Mucosa of descending colon (tissue), 3 donors: ENCODE measurements around the gene CYRIA. TPM values are rescaled to one million over a fixed set of nuclear protein-coding genes. Genes with fewer than 3 reads are reported as not detected.
A peak's percentile ranks its signal among the peaks of the same experiment; 100 is the strongest.

ENCODE experiments used
- ATAC-seq: fragments of 200-7000 bp; cut with Tn5 transposase; one replicate; pipeline ENCODE4 v1.9.1; 2020; ENCODE audit warnings: mild to moderate bottlenecking, moderate library complexity
- DNase-seq, 3 donors: peaks; one replicate each; pipeline ENCODE4 v3.0.0-alpha.2; 2020
- H3K36me3 ChIP-seq: fragments of 200-600 bp; one replicate; pipeline ENCODE4 v1.8.0; 2021; ENCODE audit warnings: low read depth, mild to moderate bottlenecking
- H3K4me1 ChIP-seq: fragments of 200-600 bp; one replicate; pipeline ENCODE4 v1.8.0; 2021; ENCODE audit warnings: low read depth, mild to moderate bottlenecking
- H3K4me3 ChIP-seq: fragments of 200-600 bp; one replicate; pipeline ENCODE4 v1.8.0; 2021; ENCODE audit warnings: mild to moderate bottlenecking
- H3K9me3 ChIP-seq: fragments of 200-600 bp; one replicate; pipeline ENCODE4 v1.8.0; 2021; ENCODE audit warnings: mild to moderate bottlenecking
- intact Hi-C, 2 donors: fragments of 100-400 bp; cut with DNase I in 1 of 2; cut with micrococcal nuclease in 1 of 2; formaldehyde crosslinking; loops; one replicate each; pipeline versions ENCODE4 v1.11.0 to v1.11.1; 2022; cut with DNase I, micrococcal nuclease
- total RNA-seq, 3 donors: library from RNA; stranded (reverse); fragmentation: NEBNext Ultra II Directional in 2 of 3; extraction: Animal tissue kit (Norgen Biotek cat#: 25700) in 2 of 3; gene quantifications; one replicate each; pipeline versions ENCODE4 v1.2.1 to v1.2.4, GENCODE V29; 2021 to 2023
- TF ChIP-seq, protein P1 (sequence below): fragments of 200-600 bp; IDR thresholded peaks from one replicate; pipeline ENCODE4 v1.8.0; 2022; ENCODE audit warnings: antibody characterized with exemption, mild to moderate bottlenecking
- donor health status: DM: no; HTN: no; CAD: no; lungs with moderate emphysema.
- donor health status: DM: no; HTN: no; CAD: no.
- donor health status: DM: no; HTN: yes; CAD: no.

Gene CYRIA
- total RNA-seq, 3 donors from 2014 or later = 2.2 to 18.0 (median 3.5) TPM

DNA sequence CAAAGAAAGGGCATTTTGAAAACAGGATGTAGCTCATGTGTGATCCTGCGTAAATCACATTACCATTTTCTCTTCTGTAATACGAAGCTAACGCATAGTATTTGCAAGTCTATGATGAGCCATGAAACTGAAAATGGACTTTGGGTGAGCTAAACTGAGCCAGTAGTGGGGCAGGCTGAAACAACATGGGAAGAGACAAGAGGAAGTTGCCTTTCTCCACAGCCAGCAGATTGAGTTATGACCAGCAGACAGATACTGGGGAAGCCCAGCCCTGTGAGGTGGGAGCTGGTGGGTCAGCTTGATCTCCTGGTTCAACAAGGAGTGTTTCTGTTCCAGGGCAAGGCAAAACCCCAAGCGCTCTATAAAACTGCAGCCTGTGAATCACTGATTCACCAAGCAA lies 11.8 kb downstream of the CYRIA start:
- Histone ChIP-seq H3K4me3 (no peak overlapping the region), H3K36me3 (no peaks in the 10 kb centered on the region), H3K4me1 (peaks cover 4% of the 10 kb centered on the region), H3K9me3 (no peaks in the 10 kb centered on the region)
- TF ChIP-seq, protein P1, sequence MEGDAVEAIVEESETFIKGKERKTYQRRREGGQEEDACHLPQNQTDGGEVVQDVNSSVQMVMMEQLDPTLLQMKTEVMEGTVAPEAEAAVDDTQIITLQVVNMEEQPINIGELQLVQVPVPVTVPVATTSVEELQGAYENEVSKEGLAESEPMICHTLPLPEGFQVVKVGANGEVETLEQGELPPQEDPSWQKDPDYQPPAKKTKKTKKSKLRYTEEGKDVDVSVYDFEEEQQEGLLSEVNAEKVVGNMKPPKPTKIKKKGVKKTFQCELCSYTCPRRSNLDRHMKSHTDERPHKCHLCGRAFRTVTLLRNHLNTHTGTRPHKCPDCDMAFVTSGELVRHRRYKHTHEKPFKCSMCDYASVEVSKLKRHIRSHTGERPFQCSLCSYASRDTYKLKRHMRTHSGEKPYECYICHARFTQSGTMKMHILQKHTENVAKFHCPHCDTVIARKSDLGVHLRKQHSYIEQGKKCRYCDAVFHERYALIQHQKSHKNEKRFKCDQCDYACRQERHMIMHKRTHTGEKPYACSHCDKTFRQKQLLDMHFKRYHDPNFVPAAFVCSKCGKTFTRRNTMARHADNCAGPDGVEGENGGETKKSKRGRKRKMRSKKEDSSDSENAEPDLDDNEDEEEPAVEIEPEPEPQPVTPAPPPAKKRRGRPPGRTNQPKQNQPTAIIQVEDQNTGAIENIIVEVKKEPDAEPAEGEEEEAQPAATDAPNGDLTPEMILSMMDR = no peak
- intact Hi-C loops = no loop called here
- DNase-seq = peak in 1 of 3 donors; percentile 31
- ATAC-seq = peak; percentile 40

DNA sequence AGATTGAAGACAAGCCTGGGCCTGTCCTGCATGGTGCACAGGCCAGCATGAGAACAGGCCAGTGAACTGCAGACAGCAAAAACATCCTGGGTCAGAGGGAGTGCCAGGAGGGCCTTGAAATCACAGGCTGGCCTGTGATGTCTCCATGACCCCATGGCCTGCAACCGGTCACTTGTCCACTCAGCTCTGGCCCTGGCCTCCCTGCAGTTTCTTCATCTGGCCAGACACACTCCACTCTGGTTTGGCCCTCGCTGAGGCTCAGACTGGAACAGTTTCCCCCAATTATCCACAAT lies 12.6 kb downstream of the CYRIA start:
- DNase-seq (peak in 1 of 3 donors; percentile 16), ATAC-seq (peak; percentile 14)
- intact Hi-C loops = no loop called here
- Histone ChIP-seq H3K4me3 (no peak overlapping the region), H3K4me1 (peaks cover 4% of the 10 kb centered on the region), H3K36me3 (no peaks in the 10 kb centered on the region), H3K9me3 (no peaks in the 10 kb centered on the region)
- TF ChIP-seq, protein P1 = no peak

DNA sequence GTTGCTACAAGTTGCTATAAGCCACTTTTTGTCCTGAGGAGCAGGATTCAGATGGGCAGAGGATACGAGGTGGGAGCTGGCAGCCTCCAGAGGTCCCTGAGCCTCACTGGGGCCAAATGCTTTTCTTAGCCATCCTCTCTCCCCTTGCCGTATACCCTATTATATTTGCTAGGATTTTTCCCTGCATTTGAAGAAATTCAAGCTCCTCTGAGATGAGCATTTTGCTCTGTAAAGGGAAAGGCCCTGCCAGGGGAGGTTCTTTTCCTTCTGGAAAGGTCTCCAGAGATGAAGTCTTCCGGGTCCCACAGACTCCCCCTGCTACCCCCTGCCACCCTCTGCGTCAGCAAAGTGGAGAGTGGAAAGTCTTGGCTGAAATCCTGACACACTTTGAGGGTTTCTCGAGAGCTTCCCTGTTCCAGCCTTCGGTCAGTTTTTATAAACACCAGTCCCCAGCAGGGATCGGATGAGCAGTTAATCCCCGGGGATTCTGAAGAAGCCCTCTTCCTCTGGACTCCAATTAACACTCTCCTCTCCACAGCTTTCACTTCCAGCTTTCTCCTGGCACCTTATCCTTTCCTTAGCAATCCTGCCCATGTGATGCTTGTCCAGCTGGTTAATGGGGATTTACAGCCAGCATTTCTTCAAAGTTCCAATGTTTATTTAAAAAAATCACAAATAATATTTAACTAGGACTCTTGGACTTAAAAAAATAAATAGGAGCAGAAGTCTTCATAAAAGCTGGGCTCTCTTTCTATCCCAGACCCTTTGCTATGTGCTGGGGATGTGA lies 13.1 kb downstream of the CYRIA start:
- Histone ChIP-seq H3K9me3 (no peaks in the 10 kb centered on the region), H3K36me3 (no peaks in the 10 kb centered on the region), H3K4me1 (peaks cover 4% of the 10 kb centered on the region), H3K4me3 (no peak overlapping the region)
- TF ChIP-seq, protein P1 = no peak
- intact Hi-C loops = no loop called here
- ATAC-seq (peak; percentile 31), DNase-seq (peak in 1 of 3 donors; percentile 43)

DNA sequence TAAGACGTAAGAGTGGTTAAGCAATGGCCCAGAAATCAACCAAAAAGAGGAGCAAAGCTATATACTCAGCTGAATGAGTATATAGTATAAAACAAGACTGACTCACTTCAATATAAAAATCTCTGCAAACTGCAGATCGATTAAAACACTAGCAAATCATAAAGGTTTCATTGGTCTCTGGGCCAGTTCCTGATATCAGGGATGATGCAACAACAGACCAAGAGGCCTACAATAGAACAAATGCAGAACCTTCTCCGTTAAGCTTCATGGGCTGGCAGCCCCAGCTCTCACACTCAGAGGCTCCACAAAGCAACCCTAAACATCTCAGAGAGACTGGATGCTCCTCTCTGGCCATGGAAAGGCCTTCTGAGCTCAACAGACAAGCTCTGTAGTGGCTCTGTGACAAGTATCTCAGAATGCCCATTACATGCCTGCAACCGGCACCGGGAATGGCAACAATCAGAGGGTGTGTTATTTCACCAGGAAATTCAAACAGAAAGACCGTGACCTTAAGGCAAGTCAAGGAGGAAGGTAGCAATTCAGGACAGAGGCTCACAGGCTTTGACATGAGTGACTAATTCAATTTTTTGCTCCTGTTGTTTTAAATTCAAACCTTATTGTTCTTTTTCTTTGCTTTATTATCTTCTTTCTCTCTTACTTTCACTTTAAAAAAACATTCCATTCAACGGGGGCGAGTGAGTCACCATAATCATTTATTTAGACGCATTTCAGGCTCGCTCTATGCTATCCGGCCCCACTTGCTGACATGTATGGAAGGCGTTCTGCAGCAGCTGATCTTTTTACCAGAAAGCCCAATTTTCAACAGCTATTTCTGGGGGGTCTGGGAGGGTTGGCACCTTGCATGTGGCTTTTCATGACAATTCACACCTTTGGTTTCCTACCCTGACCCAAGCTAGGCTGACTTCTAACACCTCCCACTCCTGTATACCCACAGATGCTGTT lies 15.1 kb downstream of the CYRIA start:
- no peak overlapping the region for H3K4me3 ChIP-seq
- TF ChIP-seq, protein P1 = no peak
- no peaks in the 10 kb centered on the region for H3K36me3 ChIP-seq
- intact Hi-C loops = no loop called here
- ATAC-seq (peak; percentile 18), DNase-seq (no peak)
- H3K4me1 ChIP-seq = peaks cover 4% of the 10 kb centered on the region
- H3K9me3 ChIP-seq = no peaks in the 10 kb centered on the region

DNA sequence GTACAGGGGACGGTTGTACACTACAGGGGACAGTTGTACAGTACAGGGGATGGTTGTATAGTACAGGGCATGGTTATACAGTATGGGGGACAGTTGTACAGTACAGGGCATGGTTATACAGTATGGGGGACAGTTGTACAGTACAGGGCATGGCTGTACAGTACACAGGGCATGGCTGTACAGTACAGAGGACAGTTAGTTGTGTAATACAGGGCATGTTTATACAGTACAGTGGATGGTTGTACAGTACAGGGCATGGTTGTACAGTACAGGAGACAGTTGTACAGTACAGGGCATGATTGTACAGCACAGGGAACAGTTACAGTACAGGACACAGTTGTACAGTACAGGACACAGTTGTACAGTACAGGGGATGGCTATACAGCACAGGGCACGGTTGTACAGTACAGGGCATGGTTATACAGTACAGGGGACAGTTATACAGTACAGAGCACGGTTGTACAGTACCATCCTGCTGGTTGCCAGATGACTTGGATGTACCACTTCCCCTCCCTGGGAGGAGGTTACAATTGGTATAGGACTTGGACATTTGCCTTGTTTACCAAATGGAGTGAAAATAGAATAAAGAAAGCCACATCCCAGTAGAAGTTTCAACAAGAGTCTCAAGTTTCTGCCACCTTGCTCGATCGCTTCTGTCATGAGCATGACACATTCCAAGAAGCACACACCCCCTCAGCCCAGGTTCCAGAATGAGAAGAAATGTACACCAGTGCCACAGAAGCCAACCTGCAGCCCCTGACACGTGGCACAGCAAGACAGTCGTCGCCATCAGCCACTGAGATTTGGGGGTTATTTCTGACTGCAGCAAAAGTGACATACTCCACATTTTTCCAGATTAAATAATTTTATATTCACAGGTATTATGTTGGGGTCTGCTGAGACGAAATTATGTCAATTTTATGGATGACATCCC lies 16.0 kb downstream of the CYRIA start:
- TF ChIP-seq, protein P1 = no peak

More for the DNA sequence above, 16.0 kb downstream of the CYRIA start:
- no peaks in the 10 kb centered on the region for H3K36me3 ChIP-seq
- intact Hi-C loops = no loop called here
- no peak for DNase-seq
- no peak overlapping the region for H3K4me3 ChIP-seq
- ATAC-seq = peak; percentile 21
- H3K4me1 ChIP-seq = peaks cover 4% of the 10 kb centered on the region
- no peaks in the 10 kb centered on the region for H3K9me3 ChIP-seq
